Mesendoderm (in vitro differentiated cells): ENCODE measurements around the gene LTB4R.
"Not testable (repeated sequence)": the region's sequence is repeated elsewhere in the genome, so short reads cannot be mapped to it uniquely, and the experiment has no call there.

ENCODE experiments used
- DNase-seq: peaks from one replicate; pipeline ENCODE4 v3.0.0; 2013
- H2AK5ac ChIP-seq: 2 replicates; pipeline ENCODE4 v1.6.1; 2013; ENCODE audit warnings: low read length, inconsistent platforms
- H2BK120ac ChIP-seq: 2 replicates; pipeline ENCODE4 v1.6.1; 2013; ENCODE audit warnings: low read depth, mild to moderate bottlenecking, low read length, moderate library complexity, mixed read lengths
- H2BK15ac ChIP-seq: replicated peaks from 2 replicates; pipeline ENCODE4 v1.6.1; 2013; ENCODE audit warnings: low read depth, mild to moderate bottlenecking, moderate library complexity
- H2BK5ac ChIP-seq: 2 replicates; pipeline ENCODE4 v1.6.1; 2013; ENCODE audit warnings: low read length, inconsistent platforms
- H3K18ac ChIP-seq: 2 replicates; pipeline ENCODE4 v1.6.1; 2013; ENCODE audit warnings: mild to moderate bottlenecking, low read length, mixed read lengths
- H3K23ac ChIP-seq: one replicate; pipeline ENCODE4 v1.6.1; 2013; ENCODE audit warnings: low read length
- H3K27ac ChIP-seq: 2 replicates; pipeline ENCODE4 v1.5.1; 2013; ENCODE audit warnings: low read depth, mild to moderate bottlenecking, inconsistent platforms, low read length, moderate library complexity
- H3K27me3 ChIP-seq: 2 replicates; pipeline ENCODE4 v1.6.1; 2013; ENCODE audit warnings: low read length, control low read depth, mild to moderate bottlenecking, inconsistent platforms; ENCODE audit not compliant: insufficient read depth, poor library complexity
- H3K36me3 ChIP-seq: 2 replicates; pipeline ENCODE4 v1.6.1; 2013; ENCODE audit warnings: low read length, inconsistent platforms; ENCODE audit not compliant: control insufficient read depth, insufficient read depth
- H3K4ac ChIP-seq: one replicate; pipeline ENCODE4 v1.6.1; 2013; ENCODE audit warnings: low read depth, mild to moderate bottlenecking, low read length, moderate library complexity
- H3K4me1 ChIP-seq: 2 replicates; pipeline ENCODE4 v1.6.1; 2013; ENCODE audit warnings: low read depth, low read length, inconsistent platforms; ENCODE audit not compliant: control insufficient read depth
- H3K4me2 ChIP-seq: 2 replicates; pipeline ENCODE4 v1.6.1; 2013; ENCODE audit warnings: low read length
- H3K4me3 ChIP-seq: 2 replicates; pipeline ENCODE4 v1.5.1; 2013; ENCODE audit warnings: mild to moderate bottlenecking, low read length
- H3K56ac ChIP-seq: one replicate; pipeline ENCODE4 v1.6.1; 2013; ENCODE audit warnings: low read length
- H3K79me1 ChIP-seq: 2 replicates; pipeline ENCODE4 v1.6.1; 2013; ENCODE audit warnings: low read length, inconsistent platforms
- H3K79me2 ChIP-seq: 2 replicates; pipeline ENCODE4 v1.6.1; 2013; ENCODE audit warnings: mild to moderate bottlenecking, low read length; ENCODE audit not compliant: control insufficient read depth, insufficient read depth
- H3K9ac ChIP-seq: 2 replicates; pipeline ENCODE4 v1.6.1; 2013; ENCODE audit warnings: low read length, inconsistent platforms
- H4K5ac ChIP-seq: one replicate; pipeline ENCODE4 v1.6.1; 2013; ENCODE audit warnings: low read length
- H4K8ac ChIP-seq: one replicate; pipeline ENCODE4 v1.6.1; 2013; ENCODE audit warnings: low read depth, mild to moderate bottlenecking, control low read depth, low read length, moderate library complexity
- WGBS: extraction: QIAGEN DNeasy Blood & Tissue Kit; methylation state at CpG from one replicate; pipeline ENCODE4 v1.1.7; 2013; ENCODE audit warnings: low lambda C conversion rate, missing lambda C conversion rate; ENCODE audit not compliant: insufficient coverage; ENCODE audit errors: extremely low coverage; 5-methylcytosine and 5-hydroxymethylcytosine counted together

Gene LTB4R

DNA sequence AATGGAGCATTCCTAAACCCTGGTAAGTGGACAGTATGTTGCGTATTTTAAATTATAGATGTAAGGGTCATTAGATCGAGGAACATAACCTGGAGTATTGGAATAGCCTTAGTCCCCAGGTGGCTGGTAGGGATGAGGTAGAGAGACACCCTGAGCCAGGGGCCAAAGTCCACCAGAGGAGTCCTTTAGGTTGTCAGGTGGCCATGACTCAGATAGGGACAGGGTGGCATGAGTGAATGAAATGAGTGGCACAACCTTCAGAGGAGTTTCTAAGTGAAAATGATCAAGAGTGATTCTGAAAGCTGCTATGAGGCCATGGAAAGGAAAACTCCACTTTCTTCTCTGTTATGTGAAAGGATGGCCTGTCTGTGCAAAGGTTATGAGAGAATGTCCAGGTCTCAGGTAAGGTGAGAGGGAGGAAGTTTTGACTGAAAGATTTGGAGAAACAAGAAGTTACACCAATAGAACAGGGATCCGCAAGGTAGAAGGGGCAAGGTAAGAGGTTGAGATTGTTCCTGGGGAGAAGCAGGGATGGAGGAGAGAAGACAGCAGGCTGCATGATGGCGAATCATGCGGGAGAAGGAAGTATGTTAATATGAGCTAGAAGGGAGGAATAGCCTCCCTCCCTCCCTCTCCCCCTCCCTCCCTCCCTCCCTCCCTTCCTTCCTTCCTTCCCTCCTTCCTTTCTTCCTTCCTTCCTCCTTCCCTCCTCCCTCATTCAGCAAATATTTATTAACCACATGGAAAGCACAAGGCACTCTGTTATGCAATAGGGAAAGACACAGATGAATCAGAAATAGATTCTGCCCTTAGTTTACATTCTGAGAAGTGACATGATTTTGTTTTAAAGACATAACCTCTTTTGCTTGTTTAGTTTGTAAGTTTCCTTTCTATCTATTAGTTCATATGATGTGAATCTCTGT lies 42.5 kb downstream of the LTB4R start:
- Histone ChIP-seq H3K4me1 (no peaks in the 10 kb centered on the region), H3K4me3 (no peak overlapping the region), H2AK5ac (no peak overlapping the region), H3K4ac (no peak overlapping the region), H4K8ac (no peak overlapping the region), H4K5ac (no peak overlapping the region), H3K4me2 (no peak overlapping the region), H2BK120ac (no peak overlapping the region), H3K56ac (no peak overlapping the region), H3K9ac (no peak overlapping the region), H2BK15ac (no peak overlapping the region), H3K79me1 (no peaks in the 10 kb centered on the region), H3K18ac (no peak overlapping the region), H3K27me3 (no peaks in the 10 kb centered on the region), H3K23ac (no peak overlapping the region), H3K79me2 (no peaks in the 10 kb centered on the region), H3K36me3 (no peaks in the 10 kb centered on the region), H2BK5ac (no peak overlapping the region), H3K27ac (no peak overlapping the region)
- no peak for DNase-seq
- WGBS, result no CpG with 5 or more reads among the region's 5 CpGs

DNA sequence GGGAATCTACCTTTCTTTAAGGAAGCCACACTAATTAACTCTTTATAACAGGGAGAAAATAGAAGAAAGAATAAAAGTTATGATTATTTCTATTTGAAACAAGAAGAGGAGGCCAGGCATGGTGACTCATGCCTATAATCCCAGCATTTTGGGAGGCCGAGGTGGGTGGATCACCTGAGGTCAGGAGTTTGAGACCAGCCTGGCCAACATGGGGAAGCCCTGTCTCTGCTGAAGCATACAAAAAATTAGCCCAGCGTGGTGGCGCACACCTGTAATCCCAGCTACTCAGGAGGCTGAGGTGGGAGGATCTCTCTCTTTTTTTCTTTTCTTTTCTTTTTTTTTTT lies 43.2 kb downstream of the LTB4R start:
- H3K4me2 ChIP-seq, H4K5ac ChIP-seq, H2BK120ac ChIP-seq, H4K8ac ChIP-seq, H3K23ac ChIP-seq, H2AK5ac ChIP-seq, H3K36me3 ChIP-seq, H3K27me3 ChIP-seq, DNase-seq, H2BK5ac ChIP-seq, H3K4ac ChIP-seq, H3K27ac ChIP-seq, H3K56ac ChIP-seq, H3K79me1 ChIP-seq, H3K9ac ChIP-seq, H3K4me3 ChIP-seq, H3K18ac ChIP-seq, H3K79me2 ChIP-seq, H2BK15ac ChIP-seq, H3K4me1 ChIP-seq: not testable (repeated sequence)
- WGBS, result no CpG with 5 or more reads among the region's 3 CpGs

DNA sequence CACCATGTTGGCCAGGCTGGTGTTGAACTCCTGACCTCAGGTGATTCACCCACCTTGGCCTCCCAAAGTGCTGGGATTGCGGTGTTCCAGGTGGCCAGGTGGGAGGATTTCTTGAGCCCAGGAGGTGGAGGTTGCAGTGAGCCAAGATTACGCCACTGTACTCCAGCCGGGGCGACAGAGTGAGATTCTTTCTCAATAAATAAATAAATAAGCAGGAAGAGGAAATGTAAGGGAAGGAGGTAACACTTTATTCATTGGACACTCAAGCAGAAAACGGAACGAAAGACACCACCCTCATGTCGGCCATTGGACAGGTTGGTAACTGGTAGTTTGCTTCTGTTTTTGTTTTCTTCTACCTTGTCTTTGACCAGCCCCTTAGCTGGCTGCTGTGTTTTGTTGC lies 43.7 kb downstream of the LTB4R start:
- Histone ChIP-seq H4K8ac (no peak overlapping the region), H2BK5ac (no peak overlapping the region), H3K56ac (no peak overlapping the region), H3K79me1 (no peaks in the 10 kb centered on the region), H3K23ac (no peak overlapping the region), H4K5ac (no peak overlapping the region), H3K4me3 (no peak overlapping the region), H2BK15ac (no peak overlapping the region), H3K27ac (no peak overlapping the region), H3K4ac (no peak overlapping the region), H3K27me3 (no peaks in the 10 kb centered on the region), H3K4me2 (no peak overlapping the region), H3K79me2 (no peaks in the 10 kb centered on the region), H2BK120ac (no peak overlapping the region), H2AK5ac (no peak overlapping the region), H3K18ac (no peak overlapping the region), H3K9ac (no peak overlapping the region), H3K36me3 (no peaks in the 10 kb centered on the region), H3K4me1 (no peaks in the 10 kb centered on the region)
- no CpG with 5 or more reads among the region's 7 CpGs for WGBS
- DNase-seq, result no peak

DNA sequence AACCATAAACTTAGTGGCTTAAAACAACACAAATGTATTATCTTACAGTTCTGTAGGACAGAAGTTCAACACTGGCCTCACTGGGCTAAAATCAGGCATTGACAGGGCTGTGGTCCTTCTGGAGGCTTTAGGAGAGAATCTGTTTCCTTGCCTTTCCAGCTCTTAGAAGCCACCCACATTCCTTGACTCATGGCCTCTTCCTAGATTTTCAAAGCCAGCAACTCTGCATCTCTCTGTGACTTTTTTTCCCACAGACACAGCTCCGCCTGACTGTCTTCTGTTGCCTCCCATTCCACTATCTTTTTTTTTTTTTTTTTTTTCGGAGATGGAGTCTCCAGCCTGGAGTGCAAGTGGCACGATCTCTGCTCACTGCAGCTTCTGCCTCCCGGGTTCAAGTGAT lies 44.9 kb downstream of the LTB4R start:
- no CpG with 5 or more reads among the region's 4 CpGs for WGBS
- no peaks in the 10 kb centered on the region for H3K27me3 ChIP-seq

DNA sequence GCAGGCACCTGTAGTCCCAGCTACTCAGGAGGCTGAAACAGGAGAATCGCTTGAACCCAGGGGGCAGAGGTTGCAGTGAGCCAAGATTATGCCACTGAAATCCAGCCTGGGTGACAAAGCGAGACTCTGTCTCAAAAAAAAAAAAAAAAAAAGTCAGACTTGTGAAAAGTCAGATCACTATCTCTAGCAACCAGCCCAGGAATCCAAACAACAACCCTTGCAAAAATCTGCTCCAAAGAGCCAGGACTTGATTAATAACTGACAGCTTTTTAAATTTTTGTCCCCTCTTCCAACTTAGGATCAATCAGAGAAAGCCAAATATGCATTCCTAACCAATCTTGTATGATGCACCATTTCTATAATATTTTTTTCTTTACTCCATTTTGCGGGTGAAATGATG lies 49.0 kb downstream of the LTB4R start:
- Histone ChIP-seq H3K9ac (no peak overlapping the region), H3K4ac (no peak overlapping the region), H3K4me2 (no peak overlapping the region), H2BK5ac (no peak overlapping the region), H3K36me3 (no peaks in the 10 kb centered on the region), H3K27ac (no peak overlapping the region), H3K27me3 (no peaks in the 10 kb centered on the region), H2BK120ac (no peak overlapping the region), H2BK15ac (no peak overlapping the region), H3K4me3 (no peak overlapping the region), H3K23ac (no peak overlapping the region), H4K8ac (no peak overlapping the region), H4K5ac (no peak overlapping the region), H3K56ac (no peak overlapping the region), H3K79me2 (no peaks in the 10 kb centered on the region), H3K4me1 (no peaks in the 10 kb centered on the region), H2AK5ac (no peak overlapping the region), H3K79me1 (no peaks in the 10 kb centered on the region), H3K18ac (no peak overlapping the region)
- WGBS, result no CpG with 5 or more reads among the region's 3 CpGs
- DNase-seq, result no peak

More for the DNA sequence above, 44.9 kb downstream of the LTB4R start:
- no peak overlapping the region for H3K18ac ChIP-seq
- H2BK15ac ChIP-seq, result no peak overlapping the region
- no peak overlapping the region for H2BK5ac ChIP-seq
- H3K23ac ChIP-seq, result no peak overlapping the region
- H3K9ac ChIP-seq, result no peak overlapping the region
- H3K4ac ChIP-seq, result no peak overlapping the region
- no peak overlapping the region for H3K4me3 ChIP-seq
- H3K56ac ChIP-seq, result no peak overlapping the region
- no peaks in the 10 kb centered on the region for H3K4me1 ChIP-seq
- no peak overlapping the region for H3K4me2 ChIP-seq
- no peak overlapping the region for H4K8ac ChIP-seq
- no peaks in the 10 kb centered on the region for H3K79me1 ChIP-seq
- no peak overlapping the region for H2AK5ac ChIP-seq
- H3K27ac ChIP-seq, result no peak overlapping the region
- H2BK120ac ChIP-seq, result no peak overlapping the region
- DNase-seq, result no peak
- H4K5ac ChIP-seq, result no peak overlapping the region
- no peaks in the 10 kb centered on the region for H3K36me3 ChIP-seq
- no peaks in the 10 kb centered on the region for H3K79me2 ChIP-seq

DNA sequence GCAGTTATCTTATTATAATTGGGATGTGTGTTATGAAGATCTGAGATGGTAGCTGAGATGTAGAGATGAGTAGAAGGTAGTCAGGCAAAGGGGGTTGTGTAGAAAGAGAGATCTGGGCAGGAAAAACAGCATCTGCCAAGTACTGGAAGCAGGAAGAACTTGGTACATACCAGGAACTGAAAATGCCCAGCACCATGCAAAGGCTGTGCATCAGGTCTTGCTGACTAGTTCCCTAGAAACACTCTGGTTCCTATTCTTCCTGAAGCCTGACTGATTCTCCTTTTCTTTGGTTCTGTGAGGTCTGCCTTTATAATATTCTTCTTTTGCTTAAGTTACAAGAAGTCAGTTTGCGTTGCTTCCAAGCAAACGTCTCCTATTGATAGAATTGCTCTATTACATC lies 50.0 kb downstream of the LTB4R start:
- Histone ChIP-seq H2AK5ac (no peak overlapping the region), H3K36me3 (no peaks in the 10 kb centered on the region), H4K5ac (no peak overlapping the region), H3K4me3 (no peak overlapping the region), H2BK120ac (no peak overlapping the region), H3K9ac (no peak overlapping the region), H3K4me1 (peaks cover 2% of the 10 kb centered on the region), H3K79me1 (no peaks in the 10 kb centered on the region), H3K56ac (no peak overlapping the region), H3K23ac (no peak overlapping the region), H3K79me2 (no peaks in the 10 kb centered on the region), H2BK15ac (no peak overlapping the region), H3K18ac (no peak overlapping the region), H4K8ac (no peak overlapping the region), H3K4me2 (no peak overlapping the region), H3K27ac (no peak overlapping the region), H2BK5ac (no peak overlapping the region), H3K27me3 (no peaks in the 10 kb centered on the region), H3K4ac (no peak overlapping the region)
- no CpG with 5 or more reads among the region's 2 CpGs for whole genome bisulfite sequencing
- DNase-seq, result no peak
